ENCODE results near the gene XRCC5. TPM values are rescaled to one million over a fixed set of nuclear protein-coding genes. Genes with fewer than 3 reads are reported as not detected.
"Not testable (repeated sequence)": the region's sequence is repeated elsewhere in the genome, so short reads cannot be mapped to it uniquely, and the experiment has no call there.

Gene XRCC5
- total RNA-seq, 2 donors from 2014 or later: 205 to 244 TPM

- H3K4me3 ChIP-seq: no peak overlapping the region
- no peak overlapping the region for H3K9ac ChIP-seq (ENCODE audit: low read depth in 2 of 2, low read length in 2 of 2)
- TF ChIP-seq, protein P1, sequence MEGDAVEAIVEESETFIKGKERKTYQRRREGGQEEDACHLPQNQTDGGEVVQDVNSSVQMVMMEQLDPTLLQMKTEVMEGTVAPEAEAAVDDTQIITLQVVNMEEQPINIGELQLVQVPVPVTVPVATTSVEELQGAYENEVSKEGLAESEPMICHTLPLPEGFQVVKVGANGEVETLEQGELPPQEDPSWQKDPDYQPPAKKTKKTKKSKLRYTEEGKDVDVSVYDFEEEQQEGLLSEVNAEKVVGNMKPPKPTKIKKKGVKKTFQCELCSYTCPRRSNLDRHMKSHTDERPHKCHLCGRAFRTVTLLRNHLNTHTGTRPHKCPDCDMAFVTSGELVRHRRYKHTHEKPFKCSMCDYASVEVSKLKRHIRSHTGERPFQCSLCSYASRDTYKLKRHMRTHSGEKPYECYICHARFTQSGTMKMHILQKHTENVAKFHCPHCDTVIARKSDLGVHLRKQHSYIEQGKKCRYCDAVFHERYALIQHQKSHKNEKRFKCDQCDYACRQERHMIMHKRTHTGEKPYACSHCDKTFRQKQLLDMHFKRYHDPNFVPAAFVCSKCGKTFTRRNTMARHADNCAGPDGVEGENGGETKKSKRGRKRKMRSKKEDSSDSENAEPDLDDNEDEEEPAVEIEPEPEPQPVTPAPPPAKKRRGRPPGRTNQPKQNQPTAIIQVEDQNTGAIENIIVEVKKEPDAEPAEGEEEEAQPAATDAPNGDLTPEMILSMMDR (IDR thresholded peaks at IDR 0.05): no peak
- no peaks in the 10 kb centered on the region for H3K4me1 ChIP-seq
- no peaks in the 10 kb centered on the region for H3K27me3 ChIP-seq
- no peaks in the 10 kb centered on the region for H3K9me3 ChIP-seq
- intact Hi-C loops (cut with DNase I): no loop called here
- no peak overlapping the region for H3K27ac ChIP-seq
- H3K36me3 ChIP-seq: peaks cover 9% of the 10 kb centered on the region
- no peak for DNase-seq
These were observed 93.6 kb downstream of the XRCC5 start for GRCh38 chr2:216202626-216203250.

DNA sequence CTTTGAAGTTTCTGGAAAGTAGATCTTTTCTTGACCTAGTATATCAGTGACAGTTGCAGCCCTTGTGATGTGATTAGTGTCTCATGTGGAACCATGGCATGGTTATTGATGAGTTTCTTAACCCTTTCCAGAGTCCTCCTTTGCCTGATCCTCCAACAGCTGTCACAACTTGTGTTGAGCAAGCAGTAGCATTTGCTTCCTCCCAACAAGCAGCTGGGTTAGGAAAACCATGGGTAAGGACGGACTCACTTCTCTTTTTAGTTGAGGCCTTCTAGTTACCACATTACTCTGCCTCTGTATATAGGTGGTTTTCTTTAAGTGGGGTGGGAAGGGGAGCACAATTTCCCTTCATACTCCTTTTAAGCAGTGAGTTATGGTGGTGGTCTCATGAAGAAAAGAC lies 96.3 kb downstream of the XRCC5 start:
- no peak for DNase-seq
- peaks cover 9% of the 10 kb centered on the region for H3K36me3 ChIP-seq
- H3K9me3 ChIP-seq: no peaks in the 10 kb centered on the region
- intact Hi-C loops (cut with DNase I): no loop called here
- H3K4me3 ChIP-seq: no peak overlapping the region
- H3K9ac ChIP-seq (ENCODE audit: low read depth in 2 of 2, low read length in 2 of 2): no peak overlapping the region
- H3K27me3 ChIP-seq: no peaks in the 10 kb centered on the region
- H3K27ac ChIP-seq: no peak overlapping the region
- TF ChIP-seq, protein P1 (IDR thresholded peaks at IDR 0.05): no peak
- no peaks in the 10 kb centered on the region for H3K4me1 ChIP-seq

GRCh38 chr2:216206041-216206703 lies 97.0 kb downstream of the XRCC5 start:
- Histone ChIP-seq H3K36me3 (peaks cover 9% of the 10 kb centered on the region), H3K9me3 (no peaks in the 10 kb centered on the region), H3K27ac (no peak overlapping the region), H3K9ac (ENCODE audit: low read depth in 2 of 2, low read length in 2 of 2) (no peak overlapping the region), H3K27me3 (no peaks in the 10 kb centered on the region), H3K4me1 (no peaks in the 10 kb centered on the region), H3K4me3 (no peak overlapping the region)
- TF ChIP-seq, protein P1 (IDR thresholded peaks at IDR 0.05): no peak
- intact Hi-C loops (cut with DNase I): no loop called here
- DNase-seq: no peak

DNA sequence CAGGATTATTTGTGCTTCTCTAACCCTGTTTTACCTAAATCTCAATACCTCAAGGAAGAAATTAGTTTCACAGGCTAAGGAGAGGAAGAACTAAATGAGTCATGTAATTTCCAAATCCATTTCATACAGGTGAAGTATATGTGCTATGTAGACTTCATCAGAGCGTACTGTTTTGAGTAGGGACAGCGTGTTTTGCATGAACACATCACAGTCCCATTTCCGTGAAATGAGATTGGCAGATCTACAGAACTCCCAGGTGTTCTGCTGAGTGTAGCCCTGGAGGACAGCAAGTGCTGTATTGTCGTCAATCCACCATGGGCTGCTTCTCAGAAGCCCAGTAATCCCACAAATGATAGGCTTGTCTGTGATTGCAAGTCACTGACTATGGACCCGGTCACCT lies 97.7 kb downstream of the XRCC5 start:
- intact Hi-C loops (cut with DNase I): no loop called here
- no peak for DNase-seq
- H3K36me3 ChIP-seq: peaks cover 9% of the 10 kb centered on the region
- H3K9me3 ChIP-seq: no peaks in the 10 kb centered on the region
- H3K4me1 ChIP-seq: no peaks in the 10 kb centered on the region
- H3K4me3 ChIP-seq: no peak overlapping the region
- no peak overlapping the region for H3K9ac ChIP-seq (ENCODE audit: low read depth in 2 of 2, low read length in 2 of 2)
- H3K27ac ChIP-seq: no peak overlapping the region
- TF ChIP-seq, protein P1 (IDR thresholded peaks at IDR 0.05): no peak
- H3K27me3 ChIP-seq: no peaks in the 10 kb centered on the region

DNA sequence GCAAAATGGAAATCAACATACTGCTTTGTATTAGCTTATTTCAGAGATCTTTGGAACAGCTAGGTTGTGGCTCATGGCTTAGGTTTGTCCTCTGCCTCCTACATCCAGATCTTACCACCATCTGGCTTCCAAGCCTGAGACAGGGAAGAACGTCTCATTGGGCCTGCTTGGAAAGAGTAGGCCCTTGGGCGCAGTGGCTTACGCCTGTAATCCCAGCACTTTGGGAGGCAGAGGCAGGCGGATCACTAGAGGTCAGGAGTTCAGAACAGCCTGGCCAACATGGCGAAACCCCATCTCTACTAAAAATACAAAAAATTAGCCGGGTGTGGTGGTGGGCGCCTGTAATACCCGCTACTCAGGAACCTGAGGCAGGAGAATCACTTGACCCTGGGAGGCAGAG lies 99.5 kb downstream of the XRCC5 start:
- H3K9ac ChIP-seq (ENCODE audit: low read depth in 2 of 2, low read length in 2 of 2); intact Hi-C loops (cut with DNase I); H3K9me3 ChIP-seq; H3K4me1 ChIP-seq; H3K27me3 ChIP-seq; H3K4me3 ChIP-seq; DNase-seq; H3K27ac ChIP-seq; H3K36me3 ChIP-seq: not testable (repeated sequence)

Data from colonic mucosa (tissue), 4 donors.